ENCODE results near the gene PAX8.

- TF ChIP-seq CTCF (IDR thresholded peaks at IDR 0.05 in 8 of 11, conservative IDR thresholded peaks at IDR 0.05 in 3 of 11) = no peak
- TF ChIP-seq POLR2A (IDR thresholded peaks at IDR 0.05) = no peak
These were observed 60.2 kb downstream of the PAX8 start for GRCh38 chr2:113218283-113219091.
